GM21381 (cell line): ENCODE data around the gene ELP5.
"Not testable (repeated sequence)": the region's sequence is repeated elsewhere in the genome, so short reads cannot be mapped to it uniquely, and the experiment has no call there.

Source experiments
- ATAC-seq: cut with Tn5 transposase; IDR thresholded peaks from one replicate; pipeline ENCODE4 v1.9.1; 2021; ENCODE audit warnings: mild to moderate bottlenecking, moderate library complexity; ENCODE audit not compliant: unreplicated experiment

ELP5 gene

DNA sequence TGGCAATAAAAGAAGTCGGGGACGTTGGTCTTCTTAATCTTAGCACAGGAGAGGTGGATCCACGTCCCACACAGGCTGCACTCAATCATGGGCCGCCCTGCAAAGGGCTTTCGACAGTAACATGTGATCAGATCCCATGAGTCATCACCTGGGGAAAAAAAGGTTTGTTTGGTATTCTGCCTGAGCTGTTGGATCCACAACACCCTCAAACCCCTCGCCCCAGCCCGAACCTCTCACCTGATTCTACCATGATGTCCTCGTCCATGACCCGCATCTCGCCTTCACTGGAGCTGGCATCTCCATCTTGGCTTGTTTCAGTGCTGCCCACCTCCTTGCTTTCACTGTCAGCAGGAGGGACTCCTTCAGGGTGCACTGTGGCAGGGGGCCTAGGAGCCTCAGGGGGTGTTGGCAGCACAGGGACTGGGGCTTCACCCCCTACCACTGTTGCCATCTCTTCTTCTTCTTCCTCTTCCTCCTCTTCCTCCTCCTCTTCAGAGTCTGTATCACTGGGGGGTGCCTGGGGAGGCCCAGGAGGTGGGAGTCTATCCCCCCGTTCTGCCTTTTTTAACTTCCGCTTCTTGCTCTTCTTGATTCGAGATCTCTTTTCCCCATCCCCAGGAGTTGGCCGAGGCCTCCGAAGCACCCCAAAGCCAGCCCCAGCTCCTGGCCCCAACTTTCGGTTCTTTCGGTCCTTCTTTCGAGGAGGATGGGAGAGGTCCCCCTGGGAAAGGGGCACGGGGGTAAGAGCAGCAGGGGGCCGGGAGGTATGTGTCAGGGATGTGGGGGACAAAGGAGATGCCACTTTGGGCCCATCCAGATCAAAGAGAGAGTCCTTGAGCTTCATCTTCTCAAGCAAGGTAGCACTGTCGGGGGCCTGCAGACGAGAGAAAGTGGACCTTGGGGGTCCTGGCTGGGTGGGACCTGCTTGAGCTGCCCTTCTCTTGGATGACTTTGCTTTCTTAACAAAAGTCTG is 16.0 kb upstream of the ELP5 start:
- no peak for ATAC-seq

DNA sequence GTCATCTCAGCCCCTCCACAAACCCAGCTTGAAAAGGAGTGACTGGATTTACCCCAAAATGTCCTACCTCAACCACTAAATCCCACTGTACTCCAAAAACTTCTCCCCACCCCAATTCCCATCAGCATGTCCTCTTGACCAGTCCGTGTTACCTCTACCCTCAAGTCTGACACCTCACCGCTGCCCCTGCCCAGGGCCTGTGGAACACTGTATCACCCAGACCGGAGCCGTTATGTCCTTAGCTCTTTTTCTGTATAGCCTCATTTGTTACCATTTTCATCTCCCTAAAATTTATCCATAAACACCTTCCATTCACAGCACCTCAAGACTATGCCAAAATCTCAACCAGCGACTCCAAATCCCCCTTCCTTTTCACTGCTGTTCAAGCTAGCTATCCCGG is 15.2 kb upstream of the ELP5 start:
- ATAC-seq: no peak

DNA sequence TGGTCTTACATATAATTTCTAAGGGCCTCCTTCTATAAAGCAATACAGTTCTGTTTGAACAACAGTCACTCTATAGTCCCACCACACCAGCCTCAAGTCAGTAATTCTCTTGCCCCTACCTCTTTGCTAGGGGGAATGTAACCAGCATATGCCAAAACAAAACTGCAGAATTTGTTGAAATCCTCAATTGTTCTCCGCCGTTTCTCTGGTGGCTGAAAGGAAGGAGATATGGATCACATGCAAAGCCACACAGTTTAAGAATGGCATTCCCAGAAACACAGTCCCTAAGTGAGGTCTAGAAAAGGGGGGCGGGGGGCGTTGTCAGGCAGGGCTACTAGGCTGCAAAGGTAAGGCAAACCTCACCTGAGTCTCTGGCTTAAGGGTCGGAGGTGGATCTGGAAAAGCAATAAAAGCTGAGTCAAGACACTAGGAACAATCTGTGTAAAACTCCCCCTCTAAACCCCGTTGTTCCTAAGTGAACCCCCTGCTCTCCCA is 14.7 kb upstream of the ELP5 start:
- ATAC-seq: no peak

DNA sequence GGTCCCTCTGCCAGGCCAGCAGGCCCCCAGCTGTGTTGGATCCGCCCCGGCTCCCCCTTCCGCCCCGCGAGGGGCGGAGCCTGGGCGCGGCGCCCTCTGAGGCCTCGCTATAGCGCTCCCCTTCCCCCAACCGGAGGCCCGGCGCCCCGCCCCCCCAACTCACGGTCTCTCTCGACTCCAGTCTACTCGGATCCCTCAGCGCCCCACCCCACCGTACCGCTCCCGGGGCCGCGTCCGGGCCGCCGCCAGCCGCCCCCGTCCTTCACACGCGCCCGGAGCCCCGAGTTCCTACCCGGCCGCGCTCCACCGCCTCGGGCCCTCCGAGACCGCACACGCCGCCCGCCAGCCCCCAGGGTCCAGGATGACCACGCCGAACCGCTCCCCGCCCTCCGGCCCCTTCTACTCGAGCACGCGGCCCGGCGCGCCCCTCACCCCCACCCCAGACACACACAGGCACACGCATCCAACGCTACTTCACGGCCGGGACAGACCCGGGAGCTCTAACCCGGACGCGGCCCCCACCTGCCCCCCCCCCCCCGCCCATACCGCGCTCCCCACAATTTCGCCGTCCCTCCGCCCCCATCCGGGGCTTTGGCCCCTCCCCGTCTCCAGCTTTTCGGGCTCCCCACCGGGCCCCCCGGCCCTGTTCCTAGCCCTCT is 14.1 kb upstream of the ELP5 start:
- ATAC-seq: no peak

DNA sequence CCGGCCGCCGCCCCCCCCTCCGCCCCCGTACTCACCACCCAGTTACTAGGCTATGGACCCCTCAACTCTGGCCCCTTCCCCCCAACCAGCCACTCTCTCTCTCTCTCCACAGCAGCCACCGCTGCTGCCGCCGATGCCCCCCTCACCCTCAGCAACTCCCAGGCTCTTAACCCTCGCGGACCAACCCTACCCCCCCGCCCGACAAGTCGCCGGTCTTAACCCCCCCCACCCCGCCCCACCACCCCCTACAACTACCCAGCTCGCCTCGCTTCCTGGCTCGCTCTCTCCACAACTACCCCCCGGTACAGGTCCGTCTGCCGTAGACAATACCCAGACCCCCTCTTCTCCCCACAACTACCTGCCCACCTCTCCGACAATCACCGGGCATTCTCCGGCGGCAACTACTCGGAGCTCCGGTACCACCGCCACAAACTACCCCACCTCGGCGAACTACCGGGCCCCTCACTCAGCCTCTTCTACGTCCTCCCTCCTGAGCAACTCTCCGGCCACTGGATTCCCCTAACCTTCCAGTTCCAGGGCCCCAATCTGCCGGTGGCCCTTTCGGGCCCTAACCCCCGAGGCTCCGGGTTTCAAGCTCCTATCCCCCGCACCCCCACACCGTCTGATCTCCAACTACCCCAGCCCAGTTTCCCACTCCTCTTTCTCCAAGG is 13.5 kb upstream of the ELP5 start:
- ATAC-seq: no peak

DNA sequence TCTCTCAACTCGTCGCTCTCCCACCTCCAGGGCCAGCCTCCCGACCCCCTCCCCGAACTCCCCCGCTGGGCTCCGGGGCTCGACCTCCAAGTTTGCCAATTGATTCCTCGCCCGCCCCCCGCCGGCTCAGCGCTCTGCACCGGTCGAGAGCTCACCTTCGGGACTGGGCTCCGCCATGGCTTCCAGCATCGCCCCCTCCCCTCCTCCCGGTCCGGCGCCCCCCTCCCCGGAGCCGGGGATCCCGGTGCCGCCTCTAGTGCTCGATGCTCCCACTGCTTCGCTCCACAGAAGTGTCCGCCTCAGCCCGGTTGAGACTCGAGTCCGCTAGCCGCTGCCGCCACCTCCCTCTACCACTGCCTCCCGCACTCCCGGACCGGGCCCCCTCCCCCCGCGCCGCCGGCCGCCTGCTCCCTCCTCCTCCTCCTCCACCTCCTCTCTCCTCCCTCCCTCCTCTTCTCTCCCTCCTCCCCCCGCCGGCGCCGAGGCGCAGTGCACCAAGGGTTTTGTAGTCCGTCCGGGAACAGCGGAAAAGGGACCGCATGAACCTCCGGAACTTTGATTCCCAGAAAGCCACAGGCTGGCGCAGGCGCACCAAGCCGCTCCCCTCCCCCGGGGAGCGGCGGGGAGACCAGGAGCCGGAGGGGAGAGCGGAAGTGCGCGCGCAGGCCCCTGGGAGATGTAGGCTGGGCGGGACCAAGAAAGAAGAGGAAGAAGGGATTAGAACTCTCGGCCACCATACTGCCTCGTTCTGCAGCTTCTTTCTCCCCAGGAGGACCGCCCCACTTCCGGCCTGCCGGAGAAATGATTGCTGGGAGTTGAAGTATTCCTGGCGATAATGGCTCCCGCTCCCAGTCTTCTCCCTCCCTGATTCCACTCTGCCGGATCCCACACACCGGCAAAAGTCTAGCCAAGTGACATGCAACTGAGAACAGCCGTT is 12.7 kb upstream of the ELP5 start, which contains the start of gene PHF23:
TSS of gene PHF23 (minus strand) at position 367 of the 937 bp plus-strand sequence. CDS start at position 189, 178 bp downstream.
- ATAC-seq: peak; percentile 54

DNA sequence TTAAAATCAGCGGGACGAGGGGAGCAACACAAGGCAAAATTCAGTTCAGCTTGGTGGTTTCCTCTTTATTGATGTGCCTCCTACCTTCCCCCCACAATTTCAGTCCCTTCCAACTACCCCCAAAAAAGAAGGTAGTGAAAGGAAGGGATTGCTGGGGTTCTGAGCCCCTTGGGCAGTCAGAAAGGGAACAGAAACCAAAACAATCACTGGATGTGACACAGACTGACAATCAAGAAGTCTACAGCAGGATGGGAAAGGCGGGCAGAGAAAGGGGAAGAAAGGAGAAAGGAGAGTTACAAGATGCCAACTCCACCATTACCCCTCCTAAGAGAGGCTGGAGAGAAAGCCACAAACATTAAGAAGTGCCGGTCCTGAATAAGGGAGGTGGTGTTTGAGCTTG is 11.6 kb upstream of the ELP5 start:
- ATAC-seq: no peak

DNA sequence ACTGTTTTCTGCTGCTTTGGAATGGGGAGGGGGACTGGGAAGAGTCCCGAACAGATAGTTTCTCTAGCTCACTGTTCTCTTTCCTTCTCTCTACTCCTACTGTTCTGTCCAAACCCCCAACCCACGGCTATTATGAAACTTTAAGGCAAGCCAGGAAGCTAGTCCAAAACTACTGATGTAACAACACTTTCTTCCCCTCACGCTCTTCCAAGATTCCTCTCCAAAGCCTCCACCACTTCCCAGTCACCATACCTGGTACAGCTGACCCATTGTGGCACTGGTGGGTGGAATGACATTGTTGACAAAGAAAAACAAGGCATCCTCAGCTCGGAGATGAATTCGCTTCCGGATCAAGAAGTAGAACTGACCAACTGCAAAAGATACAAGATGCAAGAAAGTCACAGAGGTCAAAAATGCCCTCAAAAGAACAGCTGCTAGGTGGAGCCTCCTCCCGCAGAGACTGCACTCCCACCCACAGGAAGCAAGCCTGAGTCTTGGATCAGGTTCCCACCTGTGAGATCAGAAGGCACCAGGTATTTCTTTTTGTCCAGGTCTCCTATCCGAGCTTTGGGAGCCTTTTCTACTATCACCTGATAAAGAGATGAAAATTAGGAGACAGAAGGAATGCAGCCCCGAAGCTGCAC is 10.8 kb upstream of the ELP5 start:
- ATAC-seq: no peak

DNA sequence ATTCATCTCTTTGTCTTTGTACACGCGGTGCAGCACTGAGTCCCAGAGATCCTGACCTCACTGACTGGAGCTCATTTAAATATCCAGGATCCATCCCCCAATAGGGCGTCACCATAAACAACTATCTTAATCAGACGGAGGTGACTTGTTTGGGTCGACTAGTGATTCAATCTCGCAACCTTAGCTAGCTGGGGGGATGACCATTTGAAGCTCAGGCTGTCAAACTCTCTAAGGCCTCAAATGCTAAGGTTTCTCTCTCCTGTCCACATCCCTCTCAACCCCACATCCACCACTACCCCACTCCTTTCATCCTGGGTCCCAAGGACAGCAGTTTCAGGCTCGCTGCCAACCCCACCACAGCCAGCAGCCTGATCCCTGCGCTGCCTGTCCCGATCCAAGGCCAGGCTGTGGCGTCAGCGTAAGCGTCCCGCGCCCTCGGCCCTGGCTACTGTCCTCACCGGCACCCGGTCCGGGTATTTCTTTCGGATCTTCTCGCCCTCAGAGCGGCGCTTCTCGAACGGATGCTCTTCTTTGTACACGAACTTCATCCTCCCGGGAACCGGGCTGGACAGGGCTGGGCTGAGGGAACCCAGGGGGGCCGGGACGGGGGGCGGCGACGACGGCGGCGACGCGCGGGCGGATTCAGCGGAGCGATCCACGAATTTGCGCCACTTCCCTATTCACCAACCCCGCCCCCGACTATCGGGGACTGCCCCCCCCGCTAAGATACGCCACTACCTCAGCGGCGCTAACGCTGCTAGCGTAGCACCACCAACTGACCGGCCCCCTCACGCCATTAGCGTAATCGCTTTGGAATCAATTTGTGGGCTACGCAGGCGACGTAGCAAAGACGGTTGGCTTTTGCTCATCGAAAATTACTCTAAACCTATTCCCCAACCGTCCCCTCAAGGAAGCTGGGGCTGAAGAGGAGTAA is 10.0 kb upstream of the ELP5 start, which contains the start of gene GABARAP:
TSS of gene GABARAP (minus strand) at position 667 of the 934 bp plus-strand sequence. CDS start at position 548, 119 bp downstream.
- peak; percentile 27 for ATAC-seq

DNA sequence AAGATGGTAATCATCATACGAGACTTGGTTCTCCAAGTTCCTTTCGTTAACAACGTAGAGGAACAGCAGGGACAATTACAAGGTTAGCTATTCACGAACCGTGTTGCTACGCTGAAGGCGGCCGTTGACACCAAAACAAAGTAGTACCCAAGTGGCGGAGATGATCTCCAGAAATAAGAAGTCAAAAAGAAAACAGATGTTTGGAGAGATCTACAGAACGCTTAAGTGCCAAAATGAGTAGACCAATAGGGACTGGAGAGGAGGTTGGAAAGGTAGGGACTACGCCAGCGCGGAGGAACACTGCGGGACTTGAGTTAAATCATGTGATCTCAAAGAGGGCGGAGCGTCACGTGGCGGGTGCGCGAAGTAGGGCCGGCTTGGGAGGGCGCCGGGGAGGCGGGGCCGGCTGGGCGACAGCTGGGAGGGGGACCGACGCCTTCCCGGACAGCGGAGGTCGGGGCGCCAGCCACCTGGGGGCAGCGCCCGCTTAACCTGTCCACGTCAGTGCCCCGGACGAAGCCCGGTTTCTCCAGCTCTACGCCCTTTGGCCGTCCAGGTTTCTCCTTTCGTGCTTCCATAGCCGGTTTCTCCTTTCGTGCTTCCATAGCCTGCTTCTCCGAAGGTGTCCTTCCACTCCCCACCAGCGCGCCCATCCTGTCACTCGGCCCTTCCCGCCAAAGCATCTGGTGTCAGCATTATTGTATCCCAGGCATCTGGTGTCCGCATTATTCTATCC is 9.1 kb upstream of the ELP5 start:
- ATAC-seq: peak; percentile 44

DNA sequence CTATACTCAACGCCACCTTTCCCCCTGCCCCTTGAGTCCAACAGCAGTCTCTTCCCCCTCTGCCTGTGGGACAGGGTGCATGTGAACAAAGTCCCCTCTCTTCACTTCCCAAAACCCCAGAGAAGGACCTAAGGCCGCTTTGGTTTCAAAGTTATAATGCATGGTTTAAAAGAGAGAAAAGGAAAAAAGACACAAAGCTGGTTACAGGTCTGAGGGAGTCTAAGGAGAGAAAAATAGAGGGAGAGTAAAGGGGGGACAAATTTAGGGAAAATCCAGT is 8.6 kb upstream of the ELP5 start:
- ATAC-seq: no peak

DNA sequence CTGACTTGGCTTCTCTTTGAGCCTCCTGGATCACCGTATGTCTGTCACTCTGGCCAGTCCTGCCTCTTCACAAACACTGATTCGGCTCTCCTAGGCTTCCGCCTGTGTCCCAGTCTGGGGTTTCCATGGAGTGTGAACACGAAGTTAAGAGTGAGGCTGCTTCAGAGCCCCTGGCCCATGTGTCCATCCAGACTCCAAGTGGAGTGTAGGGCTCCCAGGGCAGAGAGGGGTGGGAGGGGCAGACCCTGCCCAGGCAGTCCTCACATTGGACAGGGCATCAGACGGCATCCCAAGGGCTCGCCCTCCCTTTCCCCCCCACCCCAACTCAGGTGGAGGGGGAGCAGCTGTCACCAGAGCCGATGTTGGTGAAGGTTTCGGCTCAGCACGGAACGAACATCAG is 8.2 kb upstream of the ELP5 start:
- ATAC-seq: not testable (repeated sequence)

DNA sequence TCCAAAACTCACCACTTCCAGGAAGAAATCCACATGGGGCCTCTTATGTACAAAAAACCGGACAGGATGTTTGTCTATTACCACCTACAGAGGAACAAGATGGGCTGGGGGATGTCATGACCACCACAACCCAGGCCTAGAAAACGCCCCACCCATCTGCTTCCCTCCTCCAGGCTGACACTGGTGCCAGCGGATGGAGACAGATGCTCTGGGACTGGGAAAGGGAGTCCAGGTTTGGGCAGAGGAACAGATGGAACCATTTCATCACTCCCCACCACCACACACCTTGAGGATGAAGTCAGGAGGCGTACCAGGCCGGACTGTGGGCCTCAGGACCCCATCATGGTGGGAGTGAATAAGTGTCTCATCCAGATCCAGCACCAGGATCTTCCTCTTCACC is 5.2 kb upstream of the ELP5 start:
- no peak for ATAC-seq

DNA sequence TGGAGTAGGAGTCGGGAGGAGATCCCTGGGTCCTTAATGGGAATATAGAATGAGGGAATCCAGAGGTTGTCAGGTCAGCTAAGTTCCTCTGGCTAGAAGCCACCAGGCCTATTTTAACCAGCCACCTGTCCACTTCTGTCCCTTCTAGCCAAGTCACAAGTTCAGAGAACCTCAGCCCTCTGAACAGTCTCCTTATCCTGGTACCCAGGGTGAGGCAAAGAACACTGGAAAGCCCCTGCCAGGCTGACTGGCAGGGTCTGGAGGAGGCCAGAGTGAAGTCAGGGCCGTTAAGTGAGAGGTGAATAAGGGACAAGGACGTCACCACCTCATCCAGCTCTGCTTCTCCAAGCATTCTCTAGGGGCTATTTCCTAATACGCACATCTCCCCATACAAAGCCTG is 3.2 kb upstream of the ELP5 start:
- no peak for ATAC-seq

DNA sequence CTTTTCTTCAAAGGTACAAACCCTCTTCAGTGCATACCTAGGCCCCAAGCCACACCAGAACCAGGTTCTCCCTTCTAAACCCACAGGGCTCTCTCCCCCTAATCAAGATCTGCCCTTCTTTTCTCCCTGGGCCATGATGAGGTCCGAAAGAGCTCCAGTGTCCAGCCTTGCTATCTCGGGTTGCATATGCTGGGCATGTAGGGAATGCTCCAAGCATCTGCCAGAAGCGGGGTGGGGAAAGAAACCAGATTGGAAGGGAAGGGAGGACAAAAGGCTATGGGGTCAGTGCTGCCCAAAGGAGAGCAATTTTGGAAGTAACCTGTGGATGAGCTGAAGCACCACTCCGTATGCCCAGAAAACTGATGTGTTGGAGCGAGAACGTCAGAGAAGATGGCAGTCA is 2.8 kb upstream of the ELP5 start:
- ATAC-seq: no peak

DNA sequence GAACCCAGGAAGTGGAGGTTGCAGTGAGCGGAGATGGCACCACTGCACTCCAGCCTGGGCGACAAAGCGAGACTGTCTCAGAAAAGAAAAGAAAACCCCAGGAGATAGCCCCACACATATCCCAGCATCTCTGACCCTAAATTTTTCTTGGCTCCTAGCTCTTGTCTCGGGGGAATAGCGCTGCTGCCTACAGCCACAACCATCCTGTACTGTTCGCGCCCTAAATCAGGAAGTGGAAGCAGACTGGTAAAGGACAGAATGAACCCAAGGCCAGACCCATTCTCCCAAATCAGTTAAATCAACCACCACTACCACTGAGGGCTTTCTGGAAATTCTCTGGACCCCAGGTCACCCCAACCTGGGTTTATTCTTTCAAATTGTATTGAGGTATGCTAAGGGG is 2.2 kb upstream of the ELP5 start:
- no peak for ATAC-seq

DNA sequence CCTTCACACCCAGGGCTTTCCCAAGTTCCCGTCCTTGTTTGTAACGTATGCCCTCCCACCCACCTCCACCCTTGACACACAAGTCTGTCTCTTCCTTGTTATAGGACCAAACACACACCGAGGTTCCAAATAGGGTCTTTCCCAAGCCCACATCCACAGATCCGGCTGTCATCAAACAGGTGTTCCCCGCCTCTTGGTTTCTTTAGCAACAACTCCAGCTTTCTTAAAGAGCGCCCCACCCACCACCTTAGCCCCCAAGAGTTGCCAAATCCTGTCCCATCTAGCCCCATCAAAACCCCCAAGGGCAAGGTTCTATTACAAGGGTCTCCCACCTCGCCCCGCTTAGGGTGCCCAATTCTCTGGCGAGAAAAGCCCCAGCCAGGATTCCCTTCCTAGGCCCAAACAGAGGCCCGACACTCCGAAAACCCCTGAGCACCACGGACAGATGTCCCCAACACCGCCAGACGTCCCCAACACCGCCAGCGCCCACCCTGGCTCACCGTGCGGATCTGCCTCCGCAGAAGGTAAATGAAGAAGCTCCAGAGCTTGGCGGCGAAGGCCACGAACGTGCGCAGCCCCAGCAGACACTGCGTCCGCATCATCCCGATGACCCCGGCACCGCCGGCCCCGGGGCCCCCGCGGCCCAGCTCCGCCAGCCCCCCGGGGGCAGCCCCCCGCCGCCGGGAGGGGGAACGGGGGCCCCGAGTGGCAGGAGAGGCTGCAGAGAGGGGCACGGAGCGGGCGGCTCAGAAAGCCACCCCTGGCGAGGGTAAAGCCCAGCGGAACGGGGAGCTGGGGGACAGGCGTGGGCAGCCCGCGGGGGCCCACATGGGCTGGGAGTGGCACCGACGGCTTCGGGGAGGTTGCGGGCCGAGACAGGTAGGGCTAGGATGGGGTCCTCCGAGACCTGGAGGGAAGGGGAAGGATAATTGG is 1.1 kb upstream of the ELP5 start:
- peak; percentile 5 for ATAC-seq
